8988T (cell line): ENCODE results near the gene OR4E1.
"Not testable (repeated sequence)": the region's sequence is repeated elsewhere in the genome, so short reads cannot be mapped to it uniquely, and the experiment has no call there.

Source experiments
- DNase-seq: peaks from one replicate; pipeline ENCODE4 v3.0.0; 2011

OR4E1 gene, protein sequence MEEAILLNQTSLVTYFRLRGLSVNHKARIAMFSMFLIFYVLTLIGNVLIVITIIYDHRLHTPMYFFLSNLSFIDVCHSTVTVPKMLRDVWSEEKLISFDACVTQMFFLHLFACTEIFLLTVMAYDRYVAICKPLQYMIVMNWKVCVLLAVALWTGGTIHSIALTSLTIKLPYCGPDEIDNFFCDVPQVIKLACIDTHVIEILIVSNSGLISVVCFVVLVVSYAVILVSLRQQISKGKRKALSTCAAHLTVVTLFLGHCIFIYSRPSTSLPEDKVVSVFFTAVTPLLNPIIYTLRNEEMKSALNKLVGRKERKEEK

GRCh38 chr14:21673718-21674117 is at the start of gene OR4E1:
Gene OR4E1 (minus strand): TSS chr14:21673818. CDS start chr14:21670935, 2,883 bp downstream.
- no peak for DNase-seq

GRCh38 chr14:21721504-21721903 is 47.9 kb upstream of the OR4E1 start:
- DNase-seq, result no peak

DNA sequence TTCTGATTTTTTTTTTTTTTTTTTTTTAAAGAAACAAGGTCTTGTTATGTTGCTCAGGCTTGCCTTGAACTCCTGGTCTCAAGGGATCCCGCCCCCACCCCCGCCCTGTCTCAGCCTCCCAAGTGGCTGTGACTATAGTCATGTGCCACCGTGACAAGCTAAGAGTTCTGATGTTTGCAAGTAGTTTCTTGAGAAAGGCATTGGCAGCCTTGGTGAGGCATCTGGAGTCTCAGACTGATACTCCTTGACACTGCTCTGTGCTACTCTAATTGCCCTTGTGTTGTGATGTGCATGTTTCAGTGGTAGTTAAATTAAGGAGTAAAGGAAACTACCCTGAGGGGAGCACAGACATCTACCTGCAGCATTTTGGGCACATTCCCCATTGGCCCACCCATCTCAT is 46.2 kb upstream of the OR4E1 start:
- DNase-seq, result no peak

GRCh38 chr14:21714318-21714929 is 40.8 kb upstream of the OR4E1 start:
- no peak for DNase-seq

DNA sequence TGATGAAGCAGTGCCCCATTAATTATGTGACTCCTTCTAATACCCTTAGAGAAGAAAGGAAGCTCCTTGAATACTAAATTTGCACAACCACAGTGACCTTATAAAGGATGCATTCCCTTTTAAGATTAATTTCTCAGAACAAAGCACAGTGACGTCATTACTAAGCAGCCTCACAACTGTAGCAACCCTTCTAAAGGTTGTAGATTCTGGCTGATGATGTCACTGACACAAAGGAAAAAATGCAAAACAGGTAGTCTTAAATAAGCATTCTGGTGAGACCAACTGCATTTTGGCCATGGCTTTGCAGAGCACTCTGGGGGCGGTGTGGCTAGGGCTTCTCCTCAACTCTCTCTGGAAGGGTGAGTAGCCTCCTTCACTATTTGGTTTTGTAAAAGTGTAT is 38.4 kb upstream of the OR4E1 start:
- DNase-seq, result no peak

DNA sequence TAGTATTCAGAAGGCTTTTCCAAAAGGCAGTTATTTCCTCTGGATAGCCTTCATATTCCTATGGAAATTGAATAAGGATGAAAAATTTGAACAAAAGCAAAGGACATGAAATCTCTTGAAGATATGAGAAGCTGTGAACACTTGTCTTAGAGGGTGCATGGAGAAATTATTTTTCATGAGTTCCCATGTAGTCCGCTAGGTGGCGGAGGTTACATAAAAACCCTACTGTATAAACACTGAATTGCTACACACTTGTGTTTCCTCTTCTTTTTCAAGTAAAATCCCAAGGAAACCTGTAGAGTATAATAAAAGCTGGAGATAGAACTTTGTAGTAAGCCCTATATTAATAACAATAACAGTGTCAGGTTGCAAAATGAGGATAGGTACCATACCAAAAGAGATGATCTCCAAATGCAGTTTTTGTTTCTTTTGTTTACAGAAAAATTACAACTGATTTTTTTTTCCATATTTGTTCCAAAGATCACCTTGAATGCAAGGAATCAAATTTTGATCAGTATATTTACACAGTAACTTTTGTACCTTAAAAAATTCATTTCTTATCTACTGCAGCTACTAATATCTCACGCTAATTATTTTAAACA is 37.8 kb upstream of the OR4E1 start:
- DNase-seq, result no peak

- no peak for DNase-seq
Observed at GRCh38 chr14:21704338-21704737, 30.7 kb upstream of the OR4E1 start.

GRCh38 chr14:21703357-21704326 is 30.0 kb upstream of the OR4E1 start:
- no peak for DNase-seq

- no peak for DNase-seq
Observed at GRCh38 chr14:21702316-21702715, 28.7 kb upstream of the OR4E1 start.

DNA sequence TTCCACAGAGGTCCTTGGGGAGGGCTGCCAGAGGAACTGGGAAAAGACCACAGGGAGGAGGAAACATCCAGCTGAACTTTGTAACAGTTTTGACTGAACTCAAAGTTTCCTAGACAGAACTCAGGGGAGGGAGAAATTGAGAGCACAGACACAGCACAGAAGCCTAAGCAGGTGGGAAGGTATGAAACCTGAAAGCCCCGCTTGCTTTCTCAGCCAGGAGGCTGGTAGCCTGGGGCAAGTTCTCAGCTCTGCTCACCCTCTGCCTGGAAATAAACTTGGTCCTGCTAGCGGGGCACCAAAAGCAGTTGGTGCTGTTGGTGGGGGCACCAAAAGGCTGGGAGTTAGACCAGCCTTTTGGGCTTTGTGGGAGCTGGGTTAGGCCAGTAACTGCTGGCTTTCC is 25.9 kb upstream of the OR4E1 start:
- DNase-seq, result no peak

- not testable (repeated sequence) for DNase-seq
Observed at GRCh38 chr14:21698538-21698937, 24.9 kb upstream of the OR4E1 start.

DNA sequence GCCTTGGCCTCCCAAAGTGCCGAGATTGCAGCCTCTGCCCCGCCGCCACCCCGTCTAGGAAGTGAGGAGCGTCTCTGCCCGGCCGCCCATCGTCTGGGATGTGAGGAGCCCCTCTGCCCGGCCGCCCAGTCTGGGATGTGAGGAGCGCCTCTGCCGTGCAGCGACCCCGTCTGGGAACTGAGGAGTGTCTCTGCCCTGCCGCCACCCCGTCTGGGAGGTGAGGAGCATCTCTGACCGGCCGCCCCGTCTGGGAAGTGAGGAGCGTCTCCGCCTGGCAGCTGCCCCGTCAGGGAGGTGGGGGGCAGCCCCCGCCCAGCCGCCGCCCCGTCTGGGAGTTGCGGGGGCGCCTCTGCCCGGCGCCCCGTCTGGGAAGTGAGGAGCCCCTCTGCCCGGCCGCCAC is 24.0 kb upstream of the OR4E1 start:
- DNase-seq, result not testable (repeated sequence)

DNA sequence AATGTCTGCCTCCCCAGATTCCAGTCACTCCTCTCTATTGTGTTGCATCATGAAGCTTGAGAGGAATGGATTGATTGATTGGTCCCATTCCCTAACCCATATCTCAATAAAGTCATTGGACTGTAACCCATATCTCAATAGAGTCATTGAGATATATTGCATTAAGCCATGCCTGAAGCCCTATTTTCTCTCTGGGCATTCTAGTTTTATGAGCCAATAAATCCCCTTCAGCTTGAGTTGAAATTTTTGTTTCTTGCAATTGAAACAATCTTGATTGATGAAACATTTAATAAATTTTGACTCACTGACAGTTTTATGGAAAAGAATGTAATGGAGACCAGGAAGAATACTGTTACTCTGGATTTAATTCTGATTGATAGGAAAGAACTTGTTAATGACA is 20.8 kb upstream of the OR4E1 start:
- DNase-seq, result no peak

GRCh38 chr14:21686468-21686867 is 12.8 kb upstream of the OR4E1 start:
- no peak for DNase-seq

DNA sequence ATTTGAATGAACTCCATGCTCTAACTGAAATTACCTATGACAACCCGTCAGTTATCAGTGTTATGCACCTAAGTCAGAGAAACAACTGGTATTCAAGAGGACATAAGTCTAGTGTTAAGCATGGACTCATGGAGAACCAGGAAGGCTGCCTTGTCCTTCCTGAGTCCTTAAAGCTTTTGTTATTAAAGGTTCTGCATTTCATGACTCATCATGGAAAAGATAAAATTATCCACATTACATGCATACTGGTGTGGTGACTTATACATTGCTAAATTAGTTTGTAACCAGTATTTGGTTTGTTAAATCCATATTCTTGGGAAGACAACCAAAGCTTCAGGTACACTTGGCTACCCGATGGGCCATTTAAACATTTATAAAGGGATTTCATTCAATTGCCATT is 6.5 kb upstream of the OR4E1 start:
- DNase-seq, result no peak

GRCh38 chr14:21675566-21675965 is 1.9 kb upstream of the OR4E1 start:
- DNase-seq, result no peak

DNA sequence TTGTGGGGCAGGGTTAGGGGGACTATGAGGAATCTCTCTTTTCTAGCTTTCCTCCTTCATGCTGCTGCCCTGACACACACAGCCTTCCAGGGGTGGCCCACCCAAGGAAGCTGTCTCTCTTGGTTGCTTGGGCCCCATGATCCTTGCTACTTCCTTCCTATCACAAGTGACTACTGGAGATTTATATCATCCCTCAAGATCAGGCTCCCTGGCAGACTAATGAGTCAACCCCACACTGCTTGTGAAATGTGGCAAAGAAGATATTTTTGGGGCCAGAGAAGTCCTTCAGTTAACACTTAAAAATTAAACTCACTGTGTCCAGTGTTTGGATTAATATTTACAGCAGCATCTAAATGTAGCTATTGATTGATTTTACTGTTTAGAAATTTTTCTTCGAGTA is 1.5 kb downstream of the OR4E1 start:
- no peak for DNase-seq

GRCh38 chr14:21671371-21671770 is 2.2 kb downstream of the OR4E1 start:
- no peak for DNase-seq

DNA sequence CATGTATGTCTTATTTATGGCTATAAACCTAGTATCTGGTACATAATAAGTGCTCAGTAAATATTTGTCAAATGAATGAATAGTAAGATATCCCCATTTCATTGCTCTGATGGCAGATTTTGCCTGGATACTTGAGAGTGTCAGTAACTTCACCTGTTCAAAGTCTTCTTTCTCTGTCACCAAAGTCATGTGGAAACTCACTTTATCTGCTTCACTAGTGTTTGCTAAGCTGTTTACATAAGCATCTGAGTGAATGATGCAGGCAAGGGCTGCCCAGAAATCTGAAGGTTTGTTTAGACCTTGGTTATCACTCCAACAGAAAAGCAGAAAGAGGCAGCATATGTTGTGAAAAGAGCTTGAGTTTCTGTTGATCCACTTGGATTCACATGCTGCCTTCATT is 4.3 kb downstream of the OR4E1 start:
- no peak for DNase-seq

- no peak for DNase-seq
Observed at GRCh38 chr14:21668377-21668776, 5.2 kb downstream of the OR4E1 start.

DNA sequence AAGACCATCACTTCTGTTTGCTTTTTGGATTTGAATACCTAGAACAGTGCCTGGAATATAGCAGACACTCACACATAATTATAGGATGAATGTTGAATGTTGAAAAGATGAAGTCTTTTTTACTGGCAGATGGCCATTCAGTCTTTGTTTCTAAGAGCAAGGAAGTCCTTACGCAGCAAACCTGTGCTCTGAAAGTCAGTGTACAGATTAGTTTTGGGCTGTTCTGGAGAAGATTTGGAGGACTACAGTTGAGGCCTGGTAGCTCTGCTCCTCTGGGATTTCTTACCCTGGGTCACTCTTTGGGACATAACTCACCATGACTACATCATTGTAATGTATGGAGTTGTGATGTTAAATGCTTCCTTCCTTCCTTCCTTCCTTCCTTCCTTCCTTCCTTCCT is 16.6 kb downstream of the OR4E1 start:
- no peak for DNase-seq

GRCh38 chr14:21654215-21654614 is 19.4 kb downstream of the OR4E1 start:
- DNase-seq, result no peak

DNA sequence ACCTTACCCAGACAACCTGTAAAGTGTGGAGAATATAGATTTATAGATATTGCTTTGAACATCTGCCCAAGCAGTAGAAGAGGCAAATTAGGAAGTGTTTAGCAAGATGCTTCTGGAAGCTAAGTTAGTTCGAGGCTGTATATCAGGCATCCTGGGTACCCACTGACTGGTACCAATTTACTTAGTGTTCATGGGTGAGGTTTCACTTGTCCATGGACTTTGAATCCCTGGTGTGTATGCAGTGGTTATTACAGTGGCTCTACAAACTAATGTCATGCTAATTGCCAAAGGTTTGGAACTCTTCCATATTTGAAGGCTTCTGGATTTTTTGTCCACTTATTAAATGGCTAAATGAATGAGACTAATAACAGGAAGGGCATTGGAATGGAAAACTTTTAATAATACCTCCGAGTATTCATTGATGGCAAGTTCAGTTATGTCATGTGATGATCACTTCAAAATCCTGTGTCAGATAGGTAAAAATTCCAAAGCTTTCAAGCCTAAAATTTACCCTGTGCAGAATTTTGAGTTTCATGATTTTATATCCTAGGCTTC is 20.2 kb downstream of the OR4E1 start, which contains the start of gene OR4E2:
OR4E2 (plus strand) TSS at position 505 of the 555 bp plus-strand sequence. CDS start 11,248 bp downstream, outside the sequence.
- DNase-seq, result no peak
